Hematopoietic multipotent progenitor cell treated with erythropoietin and hydrocortisone succinate and interleukin-3 and kit ligand, for 4 days (in vitro differentiated cells): ENCODE results near the gene MAGEA2B.
"Not testable (repeated sequence)": the region's sequence is repeated elsewhere in the genome, so short reads cannot be mapped to it uniquely, and the experiment has no call there.

Experiments
- DNase-seq: peaks from one replicate; pipeline ENCODE4 v3.0.0-alpha.2; 2015

Gene MAGEA2B, protein sequence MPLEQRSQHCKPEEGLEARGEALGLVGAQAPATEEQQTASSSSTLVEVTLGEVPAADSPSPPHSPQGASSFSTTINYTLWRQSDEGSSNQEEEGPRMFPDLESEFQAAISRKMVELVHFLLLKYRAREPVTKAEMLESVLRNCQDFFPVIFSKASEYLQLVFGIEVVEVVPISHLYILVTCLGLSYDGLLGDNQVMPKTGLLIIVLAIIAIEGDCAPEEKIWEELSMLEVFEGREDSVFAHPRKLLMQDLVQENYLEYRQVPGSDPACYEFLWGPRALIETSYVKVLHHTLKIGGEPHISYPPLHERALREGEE

DNA sequence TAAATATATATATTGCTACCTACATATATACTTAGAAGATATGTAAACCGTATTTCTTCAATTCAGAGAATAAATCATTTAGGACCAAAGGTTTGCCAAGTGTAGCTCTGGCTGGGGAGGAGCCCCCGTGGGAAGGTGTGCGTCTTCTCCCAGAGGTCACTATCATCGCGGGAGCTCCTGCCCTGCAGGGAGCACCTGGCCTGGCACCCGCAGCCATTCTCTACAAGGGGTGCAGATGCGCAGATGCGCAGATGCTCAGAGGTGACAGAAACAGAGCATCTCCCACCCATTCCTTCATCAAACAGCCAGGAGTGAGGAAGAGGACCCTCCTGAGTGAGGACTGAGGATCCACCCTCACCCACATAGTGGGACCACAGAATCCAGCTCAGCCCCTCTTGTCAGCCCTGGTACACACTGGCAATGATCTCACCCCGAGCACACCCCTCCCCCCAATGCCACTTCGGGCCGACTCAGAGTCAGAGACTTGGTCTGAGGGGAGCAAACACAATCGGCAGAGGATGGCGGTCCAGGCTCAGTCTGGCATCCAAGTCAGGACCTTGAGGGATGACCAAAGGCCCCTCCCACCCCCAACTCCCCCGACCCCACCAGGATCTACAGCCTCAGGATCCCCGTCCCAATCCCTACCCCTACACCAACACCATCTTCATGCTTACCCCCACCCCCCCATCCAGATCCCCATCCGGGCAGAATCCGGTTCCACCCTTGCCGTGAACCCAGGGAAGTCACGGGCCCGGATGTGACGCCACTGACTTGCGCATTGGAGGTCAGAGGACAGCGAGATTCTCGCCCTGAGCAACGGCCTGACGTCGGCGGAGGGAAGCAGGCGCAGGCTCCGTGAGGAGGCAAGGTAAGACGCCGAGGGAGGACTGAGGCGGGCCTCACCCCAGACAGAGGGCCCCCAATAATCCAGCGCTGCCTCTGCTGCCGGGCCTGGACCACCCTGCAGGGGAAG is at the start of gene MAGEA2B:
TSS of gene MAGEA2B (plus strand) at position 814 of the 973 bp plus-strand sequence. CDS start 2,479 bp downstream, outside the sequence.
- DNase-seq = not testable (repeated sequence)

DNA sequence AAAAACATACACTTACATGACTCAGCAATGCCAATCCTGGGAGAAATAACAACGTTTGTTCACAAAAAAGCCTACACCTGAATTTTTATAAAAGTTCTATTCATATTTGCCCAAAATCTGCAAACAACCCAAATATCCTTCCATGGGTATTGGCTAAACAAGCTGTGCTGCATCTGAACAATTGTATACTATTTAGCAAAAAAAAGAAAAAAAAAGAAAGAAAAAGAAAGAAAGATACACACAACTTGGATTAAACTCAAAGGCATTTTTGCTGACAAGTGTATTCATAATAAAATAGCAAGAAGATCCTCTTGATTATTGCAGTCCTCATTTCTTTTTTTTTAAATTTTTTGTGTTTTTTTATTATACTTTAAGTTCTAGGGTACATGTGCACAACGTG is 40.3 kb upstream of the MAGEA2B start:
- no peak for DNase-seq

DNA sequence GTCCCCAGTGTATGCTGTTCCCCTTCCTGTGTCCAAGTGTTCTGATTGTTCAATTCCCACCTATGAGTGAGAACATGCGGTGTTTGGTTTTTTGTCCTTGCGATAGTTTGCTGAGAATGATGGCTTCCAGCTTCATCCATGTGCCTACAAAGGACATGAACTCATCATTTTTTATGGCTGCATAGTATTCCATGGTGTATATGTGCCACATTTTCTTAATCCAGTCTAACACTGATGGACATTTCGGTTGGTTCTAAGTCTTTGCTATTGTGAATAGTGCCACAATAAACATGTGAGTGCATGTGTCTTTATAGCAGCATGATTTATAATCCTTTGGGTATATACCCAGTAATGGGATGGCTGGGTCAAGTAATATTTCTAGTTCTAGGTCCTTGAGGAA is 39.8 kb upstream of the MAGEA2B start:
- not testable (repeated sequence) for DNase-seq

DNA sequence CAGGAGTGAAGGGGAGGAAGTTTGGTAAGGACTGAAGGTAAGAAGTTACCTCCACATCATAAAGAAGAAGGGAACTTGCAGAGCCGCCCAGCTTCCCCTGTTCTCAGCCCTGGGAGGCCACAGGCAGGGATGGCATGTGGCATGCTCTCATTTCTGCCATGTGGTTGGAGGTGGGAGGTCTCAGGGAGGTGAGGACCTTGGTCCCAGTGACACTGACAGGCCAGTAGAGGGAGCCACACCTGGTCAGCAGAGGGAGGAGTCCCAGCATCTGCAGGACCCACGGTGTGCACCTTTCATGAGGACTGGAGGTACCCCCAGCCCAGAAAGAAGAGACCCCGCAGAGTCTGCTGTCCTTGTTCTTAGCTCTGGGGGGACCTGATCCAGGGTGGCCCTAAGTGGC is 33.4 kb upstream of the MAGEA2B start:
- not testable (repeated sequence) for DNase-seq

DNA sequence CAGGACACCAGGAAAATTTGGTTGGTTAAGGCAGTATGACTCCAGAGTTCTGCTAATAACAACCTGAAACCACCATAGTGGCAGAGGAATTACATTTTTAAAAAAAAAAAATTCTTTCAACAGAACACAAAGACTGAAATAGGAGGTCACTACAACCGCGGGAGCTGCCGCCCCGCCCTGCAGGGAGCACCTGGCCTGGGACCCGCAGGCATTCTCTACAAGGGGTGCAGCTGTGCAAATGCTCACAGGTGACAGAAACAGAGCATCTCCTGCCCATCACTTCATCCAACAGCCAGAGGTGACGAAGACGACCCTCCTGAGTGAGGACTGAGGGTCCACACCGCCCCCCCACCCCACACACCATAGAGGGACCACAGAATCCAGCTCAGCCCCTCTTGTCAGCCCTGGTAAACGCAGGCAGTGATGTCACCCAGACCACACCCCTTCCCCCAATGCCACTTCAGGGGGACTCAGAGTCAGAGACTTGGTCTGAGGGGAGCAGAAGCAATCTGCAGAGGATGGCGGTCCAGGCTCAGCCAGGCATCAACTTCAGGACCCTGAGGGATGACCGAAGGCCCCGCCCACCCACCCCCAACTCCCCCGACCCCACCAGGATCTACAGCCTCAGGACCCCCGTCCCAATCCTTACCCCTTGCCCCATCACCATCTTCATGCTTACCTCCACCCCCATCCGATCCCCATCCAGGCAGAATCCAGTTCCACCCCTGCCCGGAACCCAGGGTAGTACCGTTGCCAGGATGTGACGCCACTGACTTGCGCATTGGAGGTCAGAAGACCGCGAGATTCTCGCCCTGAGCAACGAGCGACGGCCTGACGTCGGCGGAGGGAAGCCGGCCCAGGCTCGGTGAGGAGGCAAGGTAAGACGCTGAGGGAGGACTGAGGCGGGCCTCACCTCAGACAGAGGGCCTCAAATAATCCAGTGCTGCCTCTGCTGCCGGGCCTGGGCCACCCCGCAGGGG is 16.2 kb upstream of the MAGEA2B start, which contains the start of gene MAGEA3:
TSS of gene MAGEA3 (plus strand) at position 843 of the 980 bp plus-strand sequence. CDS start 2,039 bp downstream, outside the sequence.
- not testable (repeated sequence) for DNase-seq

DNA sequence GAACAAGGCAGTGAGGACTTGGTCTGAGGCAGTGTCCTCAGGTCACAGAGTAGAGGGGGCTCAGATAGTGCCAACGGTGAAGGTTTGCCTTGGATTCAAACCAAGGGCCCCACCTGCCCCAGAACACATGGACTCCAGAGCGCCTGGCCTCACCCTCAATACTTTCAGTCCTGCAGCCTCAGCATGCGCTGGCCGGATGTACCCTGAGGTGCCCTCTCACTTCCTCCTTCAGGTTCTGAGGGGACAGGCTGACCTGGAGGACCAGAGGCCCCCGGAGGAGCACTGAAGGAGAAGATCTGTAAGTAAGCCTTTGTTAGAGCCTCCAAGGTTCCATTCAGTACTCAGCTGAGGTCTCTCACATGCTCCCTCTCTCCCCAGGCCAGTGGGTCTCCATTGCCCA is 14.0 kb upstream of the MAGEA2B start:
- DNase-seq = not testable (repeated sequence)

DNA sequence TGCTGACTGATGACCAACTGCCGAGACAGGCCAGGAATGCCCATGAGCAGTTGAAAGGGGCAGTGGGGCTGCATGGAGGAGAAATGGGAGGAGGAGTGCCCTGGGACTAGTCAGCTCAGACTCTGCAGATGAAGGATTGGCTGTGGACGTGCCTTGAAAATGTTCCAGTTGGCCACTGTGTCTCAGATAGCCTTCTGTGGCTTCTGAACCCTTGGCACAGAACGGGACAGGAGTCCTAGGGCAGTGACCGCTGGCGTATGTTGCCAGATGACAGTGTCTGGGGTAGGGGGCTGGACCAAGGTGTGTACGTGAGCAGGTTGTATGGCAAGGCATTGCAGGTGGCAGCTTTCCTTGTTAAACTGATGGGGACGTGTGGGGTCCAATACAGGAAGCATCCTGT is 7.9 kb upstream of the MAGEA2B start:
- not testable (repeated sequence) for DNase-seq

DNA sequence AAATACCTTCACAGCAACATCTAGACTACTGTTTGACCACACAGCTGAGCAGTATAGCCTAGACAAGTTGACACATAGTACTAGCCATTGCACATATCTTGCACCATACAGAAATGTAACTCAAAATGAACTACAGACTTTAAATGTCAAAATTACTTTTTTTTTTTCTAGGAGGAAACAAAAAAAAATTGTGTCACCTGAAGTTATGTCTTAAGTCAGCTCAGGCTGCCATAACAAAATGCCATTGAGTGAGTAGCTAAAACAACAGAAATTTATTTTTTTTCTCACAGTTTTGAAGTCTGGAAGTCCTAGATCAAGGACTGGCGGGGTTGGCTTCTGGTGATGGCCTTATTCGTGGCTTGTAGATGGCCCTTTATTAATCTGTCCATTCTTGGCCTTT is 5.3 kb upstream of the MAGEA2B start, which contains the start of gene CSAG2:
TSS of gene CSAG2 (minus strand) at position 101 of the 400 bp plus-strand sequence. CDS start 161 bp downstream, outside the sequence.
- DNase-seq = not testable (repeated sequence)

DNA sequence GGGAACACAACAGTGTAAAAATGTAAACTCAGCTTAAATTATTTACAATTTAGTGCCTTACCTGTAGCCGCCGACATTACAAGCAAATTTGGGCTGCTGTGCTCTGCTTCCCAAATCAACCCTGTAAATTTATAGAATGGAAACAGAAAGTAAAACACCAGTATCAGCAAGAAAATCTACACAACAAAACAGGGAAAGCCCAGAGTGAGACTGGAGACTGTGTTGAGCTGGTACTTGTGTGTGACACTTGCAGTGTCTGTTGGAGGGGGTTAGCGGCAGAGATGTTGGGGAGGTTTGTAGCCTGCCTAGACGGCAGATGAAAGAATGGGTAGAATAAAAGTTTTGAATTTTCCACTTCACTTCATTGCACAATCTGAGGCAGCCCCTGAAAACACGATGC is 1.2 kb upstream of the MAGEA2B start:
- DNase-seq = not testable (repeated sequence)

DNA sequence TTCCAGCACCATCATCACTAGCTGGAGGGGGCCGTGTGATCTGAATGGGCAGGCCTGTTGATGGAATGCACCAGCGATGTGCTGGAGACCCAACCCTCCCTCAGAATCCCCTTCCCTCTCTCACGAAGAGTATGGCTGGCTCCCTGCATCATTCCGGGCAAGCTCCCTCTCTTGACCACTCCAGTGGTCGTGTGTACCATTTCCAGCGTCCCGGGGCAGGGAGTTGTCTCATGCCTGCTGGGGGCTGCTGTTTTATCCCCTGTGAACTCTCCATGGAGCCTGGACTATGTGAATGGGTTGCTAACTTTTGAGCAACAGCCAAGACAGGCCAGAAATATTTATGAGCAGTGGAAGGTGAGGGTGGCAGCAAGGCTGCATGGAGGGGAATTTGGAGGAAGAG is 11.0 kb downstream of the MAGEA2B start:
- DNase-seq = no peak

DNA sequence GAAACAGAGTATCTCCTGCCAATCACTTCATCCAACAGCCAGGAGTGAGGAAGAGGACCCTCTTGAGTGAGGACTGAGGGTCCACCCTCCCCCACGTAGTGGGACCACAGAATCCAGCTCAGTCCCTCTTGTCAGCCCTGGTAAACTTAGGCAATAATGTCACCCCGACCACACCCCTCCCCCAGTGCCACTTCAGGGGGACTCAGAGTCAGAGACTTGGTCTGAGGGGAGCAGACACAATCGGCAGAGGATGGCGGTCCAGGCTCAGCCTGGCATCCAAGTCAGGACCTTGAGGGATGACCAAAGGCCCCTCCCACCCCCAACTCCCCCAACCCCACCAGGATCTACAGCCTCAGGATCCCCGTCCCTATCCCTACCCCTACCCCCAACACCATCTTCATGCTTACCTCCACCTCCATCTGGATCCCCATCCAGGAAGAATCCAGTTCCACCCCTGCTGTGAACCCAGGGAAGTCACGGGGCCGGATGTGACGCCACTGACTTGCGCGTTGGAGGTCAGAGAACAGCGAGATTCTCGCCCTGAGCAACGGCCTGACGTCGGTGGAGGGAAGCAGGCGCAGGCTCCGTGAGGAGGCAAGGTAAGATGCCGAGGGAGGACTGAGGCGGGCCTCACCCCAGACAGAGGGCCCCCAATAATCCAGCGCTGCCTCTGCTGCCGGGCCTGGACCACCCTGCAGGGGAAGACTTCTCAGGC is 19.0 kb downstream of the MAGEA2B start, which contains the start of the genes CSAG1 and MAGEA12:
TSS of gene CSAG1 (minus strand) at position 461 of the 715 bp plus-strand sequence. CDS start 1,261 bp downstream, outside the sequence.
TSS of gene MAGEA12 (plus strand) at position 497 of the 715 bp plus-strand sequence. CDS start 2,405 bp downstream, outside the sequence.
- DNase-seq = no peak

DNA sequence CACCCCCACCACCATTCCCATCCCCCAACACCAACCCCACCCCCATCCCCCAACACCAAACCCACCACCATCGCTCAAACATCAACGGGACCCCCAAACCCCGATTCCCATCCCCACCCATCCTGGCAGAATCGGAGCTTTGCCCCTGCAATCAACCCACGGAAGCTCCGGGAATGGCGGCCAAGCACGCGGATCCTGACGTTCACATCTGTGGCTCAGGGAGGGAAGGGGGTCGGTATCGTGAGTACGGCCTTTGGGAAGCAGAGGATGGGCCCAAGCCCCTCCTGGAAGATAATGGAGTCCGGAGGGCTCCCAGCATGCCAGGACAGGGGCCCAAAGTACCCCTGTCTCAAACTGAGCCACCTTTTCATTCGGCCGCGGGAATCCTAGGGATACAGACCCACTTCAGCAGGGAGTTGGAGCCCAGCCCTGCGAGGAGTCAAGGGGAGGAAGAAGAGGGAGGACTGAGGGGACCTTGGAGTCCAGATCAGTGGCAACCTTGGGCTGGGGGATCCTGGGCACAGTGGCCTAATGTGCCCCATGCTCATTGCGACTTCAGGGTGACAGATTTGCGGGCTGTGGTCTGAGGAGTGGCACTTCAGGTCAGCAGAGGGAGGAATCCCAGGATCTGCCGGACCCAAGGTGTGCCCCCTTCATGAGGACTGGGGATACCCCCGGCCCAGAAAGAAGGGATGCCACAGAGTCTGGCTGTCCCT is 19.9 kb downstream of the MAGEA2B start:
- DNase-seq = not testable (repeated sequence)

DNA sequence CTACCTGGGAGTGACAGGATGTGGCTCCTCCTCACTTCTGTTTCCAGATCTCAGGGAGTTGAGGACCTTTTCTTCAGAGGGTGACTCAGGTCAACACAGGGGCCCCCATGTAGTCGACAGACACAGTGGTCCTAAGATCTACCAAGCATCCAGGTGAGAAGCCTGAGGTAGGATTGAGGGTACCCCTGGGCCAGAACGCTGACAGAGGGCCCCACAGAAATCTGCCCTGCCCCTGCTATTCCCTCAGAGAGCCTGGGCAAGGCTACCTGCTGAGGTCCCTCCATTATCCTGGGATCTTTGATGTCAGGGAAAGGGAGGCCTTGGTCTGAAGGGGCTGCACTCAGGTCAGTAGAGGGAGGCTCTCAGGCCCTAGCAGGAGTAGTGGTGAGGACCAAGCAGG is 20.7 kb downstream of the MAGEA2B start:
- DNase-seq = no peak

DNA sequence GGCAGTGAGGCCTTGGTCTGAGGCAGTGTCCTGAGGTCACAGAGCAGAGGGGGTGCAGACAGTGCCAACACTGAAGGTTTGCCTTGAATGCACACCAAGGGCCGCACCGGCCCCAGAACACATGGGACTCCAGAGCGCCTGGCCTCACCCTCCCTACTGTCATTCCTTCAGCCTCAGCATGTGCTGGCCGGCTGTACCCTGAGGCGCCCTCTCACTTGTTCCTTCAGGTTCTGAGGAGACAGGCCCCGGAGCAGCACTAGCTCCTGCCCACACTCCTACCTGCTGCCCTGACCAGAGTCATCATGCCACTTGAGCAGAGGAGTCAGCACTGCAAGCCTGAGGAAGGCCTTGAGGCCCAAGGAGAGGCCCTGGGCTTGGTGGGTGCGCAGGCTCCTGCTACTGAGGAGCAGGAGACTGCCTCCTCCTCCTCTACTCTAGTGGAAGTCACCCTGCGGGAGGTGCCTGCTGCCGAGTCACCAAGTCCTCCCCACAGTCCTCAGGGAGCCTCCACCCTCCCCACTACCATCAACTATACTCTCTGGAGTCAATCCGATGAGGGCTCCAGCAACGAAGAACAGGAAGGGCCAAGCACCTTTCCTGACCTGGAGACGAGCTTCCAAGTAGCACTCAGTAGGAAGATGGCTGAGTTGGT is 21.6 kb downstream of the MAGEA2B start:
- no peak for DNase-seq

DNA sequence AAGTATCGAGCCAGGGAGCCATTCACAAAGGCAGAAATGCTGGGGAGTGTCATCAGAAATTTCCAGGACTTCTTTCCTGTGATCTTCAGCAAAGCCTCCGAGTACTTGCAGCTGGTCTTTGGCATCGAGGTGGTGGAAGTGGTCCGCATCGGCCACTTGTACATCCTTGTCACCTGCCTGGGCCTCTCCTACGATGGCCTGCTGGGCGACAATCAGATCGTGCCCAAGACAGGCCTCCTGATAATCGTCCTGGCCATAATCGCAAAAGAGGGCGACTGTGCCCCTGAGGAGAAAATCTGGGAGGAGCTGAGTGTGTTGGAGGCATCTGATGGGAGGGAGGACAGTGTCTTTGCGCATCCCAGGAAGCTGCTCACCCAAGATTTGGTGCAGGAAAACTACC is 22.1 kb downstream of the MAGEA2B start:
- not testable (repeated sequence) for DNase-seq

DNA sequence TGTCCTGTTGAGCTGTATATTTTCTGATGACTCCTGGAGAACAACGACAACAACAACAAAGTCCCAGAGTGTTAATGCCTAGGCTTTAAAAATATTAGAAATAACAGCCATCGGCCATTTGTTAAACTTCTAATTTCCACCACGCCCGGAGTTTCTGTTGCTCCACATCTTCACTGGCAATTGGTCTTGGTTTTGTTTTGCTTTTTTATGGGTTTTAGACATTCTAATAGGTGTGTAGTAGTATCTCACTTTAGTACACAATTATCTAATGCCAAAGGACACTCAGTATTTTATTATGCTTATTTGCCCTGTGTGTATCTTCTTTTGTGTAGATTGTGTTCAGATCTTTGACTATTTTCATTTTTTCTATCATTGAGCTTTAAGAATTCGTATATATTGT is 24.1 kb downstream of the MAGEA2B start:
- no peak for DNase-seq

DNA sequence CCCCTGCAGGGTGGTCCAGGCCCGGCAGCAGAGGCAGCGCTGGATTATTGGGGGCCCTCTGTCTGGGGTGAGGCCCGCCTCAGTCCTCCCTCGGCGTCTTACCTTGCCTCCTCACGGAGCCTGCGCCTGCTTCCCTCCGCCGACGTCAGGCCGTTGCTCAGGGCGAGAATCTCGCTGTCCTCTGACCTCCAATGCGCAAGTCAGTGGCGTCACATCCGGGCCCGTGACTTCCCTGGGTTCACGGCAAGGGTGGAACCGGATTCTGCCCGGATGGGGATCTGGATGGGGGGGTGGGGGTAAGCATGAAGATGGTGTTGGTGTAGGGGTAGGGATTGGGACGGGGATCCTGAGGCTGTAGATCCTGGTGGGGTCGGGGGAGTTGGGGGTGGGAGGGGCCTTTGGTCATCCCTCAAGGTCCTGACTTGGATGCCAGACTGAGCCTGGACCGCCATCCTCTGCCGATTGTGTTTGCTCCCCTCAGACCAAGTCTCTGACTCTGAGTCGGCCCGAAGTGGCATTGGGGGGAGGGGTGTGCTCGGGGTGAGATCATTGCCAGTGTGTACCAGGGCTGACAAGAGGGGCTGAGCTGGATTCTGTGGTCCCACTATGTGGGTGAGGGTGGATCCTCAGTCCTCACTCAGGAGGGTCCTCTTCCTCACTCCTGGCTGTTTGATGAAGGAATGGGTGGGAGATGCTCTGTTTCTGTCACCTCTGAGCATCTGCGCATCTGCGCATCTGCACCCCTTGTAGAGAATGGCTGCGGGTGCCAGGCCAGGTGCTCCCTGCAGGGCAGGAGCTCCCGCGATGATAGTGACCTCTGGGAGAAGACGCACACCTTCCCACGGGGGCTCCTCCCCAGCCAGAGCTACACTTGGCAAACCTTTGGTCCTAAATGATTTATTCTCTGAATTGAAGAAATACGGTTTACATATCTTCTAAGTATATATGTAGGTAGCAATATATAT is 39.5 kb downstream of the MAGEA2B start, which contains the start of gene MAGEA2:
TSS of gene MAGEA2 (minus strand) at position 157 of the 965 bp plus-strand sequence. CDS start 2,479 bp downstream, outside the sequence.
- DNase-seq = not testable (repeated sequence)

DNA sequence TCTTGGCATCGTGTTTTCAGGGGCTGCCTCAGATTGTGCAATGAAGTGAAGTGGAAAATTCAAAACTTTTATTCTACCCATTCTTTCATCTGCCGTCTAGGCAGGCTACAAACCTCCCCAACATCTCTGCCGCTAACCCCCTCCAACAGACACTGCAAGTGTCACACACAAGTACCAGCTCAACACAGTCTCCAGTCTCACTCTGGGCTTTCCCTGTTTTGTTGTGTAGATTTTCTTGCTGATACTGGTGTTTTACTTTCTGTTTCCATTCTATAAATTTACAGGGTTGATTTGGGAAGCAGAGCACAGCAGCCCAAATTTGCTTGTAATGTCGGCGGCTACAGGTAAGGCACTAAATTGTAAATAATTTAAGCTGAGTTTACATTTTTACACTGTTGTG is 40.4 kb downstream of the MAGEA2B start:
- not testable (repeated sequence) for DNase-seq
